WTC11 (cell line): ENCODE results near the gene RAD18. TPM values are rescaled to one million over a fixed set of nuclear protein-coding genes. Genes with fewer than 3 reads are reported as not detected.

Source experiments
- ATAC-seq: fragments of 200-7000 bp; cut with Tn5 transposase; 2 replicates; pipeline ENCODE4 v1.10.0; 2021; ENCODE audit warnings: mild to moderate bottlenecking, moderate library complexity
- CTCF ChIA-PET: fragments of 300-600 bp; sonication (Branson Sonifier 250); formaldehyde crosslinking; loops from one replicate; lab custom pipeline; 2021; ENCODE audit warnings: antibody characterized with exemption; lab: Charles Lee
- POLR2A ChIA-PET: fragments of 350-600 bp; sonication (Branson Sonifier 250); formaldehyde crosslinking; loops from one replicate; lab custom pipeline; 2021; ENCODE audit warnings: antibody characterized with exemption; lab: Charles Lee
- DNase-seq: peaks from one replicate; pipeline ENCODE4 v3.0.0; 2021; ENCODE audit warnings: low spot score
- H3K27ac Mint-ChIP-seq: 2 replicates; pipeline ENCODE4 v1.8.0; 2021; ENCODE audit warnings: mixed read lengths
- H3K27me3 Mint-ChIP-seq: 2 replicates; pipeline ENCODE4 v1.8.0; 2021; ENCODE audit warnings: low read depth, mild to moderate bottlenecking, moderate library complexity, mixed read lengths
- H3K36me3 Mint-ChIP-seq: 2 replicates; pipeline ENCODE4 v1.8.0; 2021; ENCODE audit warnings: mixed read lengths
- H3K4me1 Mint-ChIP-seq: 2 replicates; pipeline ENCODE4 v1.8.0; 2022; ENCODE audit warnings: mixed read lengths
- H3K4me3 Mint-ChIP-seq: 2 replicates; pipeline ENCODE4 v1.8.0; 2021; ENCODE audit warnings: mild to moderate bottlenecking, moderate library complexity, mixed read lengths
- H3K9me3 Mint-ChIP-seq: 2 replicates; pipeline ENCODE4 v1.8.0; 2021; ENCODE audit warnings: mixed read lengths
- ATF1 ChIP-seq: sonication (generic); formaldehyde crosslinking; IDR thresholded peaks from 2 replicates; pipeline ENCODE4 v1.8.1; 2023; ENCODE audit warnings: mild to moderate bottlenecking, moderate library complexity, missing genetic modification reagents
- CBFB ChIP-seq: sonication (generic); formaldehyde crosslinking; IDR thresholded peaks from 2 replicates; pipeline ENCODE4 v1.8.1; 2022; ENCODE audit warnings: mild to moderate bottlenecking, low read depth, missing genetic modification reagents
- ETV6 ChIP-seq: sonication (generic); formaldehyde crosslinking; IDR thresholded peaks from 2 replicates; pipeline ENCODE4 v1.8.1; 2022; ENCODE audit warnings: mild to moderate bottlenecking, missing genetic modification reagents
- IRF2 ChIP-seq: sonication (generic); formaldehyde crosslinking; IDR thresholded peaks from 2 replicates; pipeline ENCODE4 v1.8.0; 2022; ENCODE audit warnings: low read depth, missing genetic modification reagents, borderline replicate concordance
- JUN ChIP-seq: sonication (generic); formaldehyde crosslinking; IDR thresholded peaks from 2 replicates; pipeline ENCODE4 v1.8.0; 2023; ENCODE audit warnings: mild to moderate bottlenecking, missing genetic modification reagents
- MYBL2 ChIP-seq: sonication (generic); formaldehyde crosslinking; IDR thresholded peaks from 2 replicates; pipeline ENCODE4 v1.8.1; 2023; ENCODE audit warnings: mild to moderate bottlenecking, moderate library complexity, missing genetic modification reagents
- NFE2L1 ChIP-seq: sonication (generic); formaldehyde crosslinking; IDR thresholded peaks from 2 replicates; pipeline ENCODE4 v1.8.1; 2023; ENCODE audit warnings: missing genetic modification reagents
- SMAD4 ChIP-seq: sonication (generic); formaldehyde crosslinking; IDR thresholded peaks from 2 replicates; pipeline ENCODE4 v1.8.0; 2022; ENCODE audit warnings: mild to moderate bottlenecking, missing genetic modification reagents
- TCF7 ChIP-seq: sonication (generic); formaldehyde crosslinking; IDR thresholded peaks from 2 replicates; pipeline ENCODE4 v1.8.0; 2022; ENCODE audit warnings: mild to moderate bottlenecking, low read depth, missing genetic modification reagents, moderate library complexity
- ZNF138 ChIP-seq: sonication (generic); formaldehyde crosslinking; conservative IDR thresholded peaks from 2 replicates; pipeline ENCODE4 v1.8.1; 2022; ENCODE audit warnings: mild to moderate bottlenecking, moderate library complexity, missing genetic modification reagents
- total RNA-seq: library from RNA; stranded (reverse); gene quantifications from 3 replicates; pipeline ENCODE4 v1.2.3, GENCODE V29; 2021
- TF ChIP-seq, protein P1 (sequence below): sonication (generic); formaldehyde crosslinking; IDR thresholded peaks from 2 replicates; pipeline ENCODE4 v1.8.1; 2022; ENCODE audit warnings: mild to moderate bottlenecking, moderate library complexity, missing genetic modification reagents
- TF ChIP-seq, protein P2 (sequence below): sonication (generic); formaldehyde crosslinking; IDR thresholded peaks from 2 replicates; pipeline ENCODE4 v1.8.1; 2022; ENCODE audit warnings: mild to moderate bottlenecking, missing genetic modification reagents, moderate library complexity, borderline replicate concordance
- TF ChIP-seq, protein P3 (sequence below): sonication (generic); formaldehyde crosslinking; conservative IDR thresholded peaks from 2 replicates; pipeline ENCODE4 v1.8.1; 2022; ENCODE audit warnings: mild to moderate bottlenecking, missing genetic modification reagents
- TF ChIP-seq, protein P4 (sequence below): sonication (generic); formaldehyde crosslinking; IDR thresholded peaks from 2 replicates; pipeline ENCODE4 v1.8.1; 2023; ENCODE audit warnings: mild to moderate bottlenecking, missing genetic modification reagents, moderate library complexity
- TF ChIP-seq, protein P5 (sequence below): sonication (generic); formaldehyde crosslinking; IDR thresholded peaks from 2 replicates; pipeline ENCODE4 v1.8.1; 2023; ENCODE audit warnings: mild to moderate bottlenecking, missing genetic modification reagents
- TF ChIP-seq, protein P6 (sequence below): fragments of 250-450 bp; sonication (Bioruptor Pico); IDR thresholded peaks from 2 replicates; pipeline ENCODE4 v1.9.0; 2021; ENCODE audit warnings: moderate library complexity, mild to moderate bottlenecking, inconsistent platforms, borderline replicate concordance
- TF ChIP-seq, protein P7 (sequence below): fragments of 250-450 bp; sonication (Bioruptor Pico); conservative IDR thresholded peaks from 2 replicates; pipeline ENCODE4 v1.9.0; 2021; ENCODE audit warnings: mild to moderate bottlenecking

Gene RAD18
- total RNA-seq, 1 experiment from 2014 or later, result 24.4 TPM

DNA sequence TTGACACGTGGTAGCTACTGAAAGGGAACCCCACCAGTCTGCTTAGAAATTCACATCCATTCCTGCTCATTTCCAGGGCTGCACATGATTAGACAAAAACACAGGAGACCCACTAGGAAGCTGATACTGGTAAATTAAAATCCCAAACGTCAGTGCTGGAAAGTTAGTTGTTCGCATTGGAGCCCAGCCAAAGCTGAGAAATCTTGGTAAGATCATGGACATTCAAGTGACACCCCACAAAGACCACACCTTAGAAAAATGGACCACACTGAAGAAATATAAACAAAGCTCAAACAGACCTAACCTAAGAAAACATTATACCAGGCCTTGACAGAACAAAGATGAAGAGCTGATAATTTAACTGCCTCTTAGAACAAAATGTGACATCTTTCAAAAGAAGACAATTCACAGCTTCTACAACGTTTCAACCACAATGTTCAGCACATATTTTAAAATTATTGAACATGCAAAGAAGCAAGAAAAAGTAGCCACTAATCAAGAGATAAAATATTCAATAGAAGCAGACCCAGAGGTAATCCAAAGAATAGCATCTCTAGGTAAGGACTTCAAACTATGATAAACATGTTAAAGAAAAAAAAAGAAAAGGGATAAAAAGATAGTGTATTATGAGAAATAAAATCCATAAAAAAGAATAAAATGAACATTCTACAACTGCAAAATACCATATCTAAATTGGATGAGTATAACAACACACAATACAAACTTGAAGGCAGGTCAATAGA is 20.4 kb downstream of the RAD18 start:
- TF ChIP-seq MYBL2 (CRISPR knock-in tag) (no peak), ETV6 (CRISPR knock-in tag) (no peak), ZNF138 (CRISPR knock-in tag) (no peak), ATF1 (CRISPR knock-in tag) (no peak), SMAD4 (no peak), IRF2 (CRISPR knock-in tag) (no peak), NFE2L1 (CRISPR knock-in tag) (no peak), JUN (CRISPR knock-in tag) (no peak), CBFB (CRISPR knock-in tag) (no peak)
- TF ChIP-seq, protein P1, sequence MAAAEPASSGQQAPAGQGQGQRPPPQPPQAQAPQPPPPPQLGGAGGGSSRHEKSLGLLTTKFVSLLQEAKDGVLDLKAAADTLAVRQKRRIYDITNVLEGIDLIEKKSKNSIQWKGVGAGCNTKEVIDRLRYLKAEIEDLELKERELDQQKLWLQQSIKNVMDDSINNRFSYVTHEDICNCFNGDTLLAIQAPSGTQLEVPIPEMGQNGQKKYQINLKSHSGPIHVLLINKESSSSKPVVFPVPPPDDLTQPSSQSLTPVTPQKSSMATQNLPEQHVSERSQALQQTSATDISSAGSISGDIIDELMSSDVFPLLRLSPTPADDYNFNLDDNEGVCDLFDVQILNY (CRISPR knock-in tag), result no peak
- TF ChIP-seq, protein P2, sequence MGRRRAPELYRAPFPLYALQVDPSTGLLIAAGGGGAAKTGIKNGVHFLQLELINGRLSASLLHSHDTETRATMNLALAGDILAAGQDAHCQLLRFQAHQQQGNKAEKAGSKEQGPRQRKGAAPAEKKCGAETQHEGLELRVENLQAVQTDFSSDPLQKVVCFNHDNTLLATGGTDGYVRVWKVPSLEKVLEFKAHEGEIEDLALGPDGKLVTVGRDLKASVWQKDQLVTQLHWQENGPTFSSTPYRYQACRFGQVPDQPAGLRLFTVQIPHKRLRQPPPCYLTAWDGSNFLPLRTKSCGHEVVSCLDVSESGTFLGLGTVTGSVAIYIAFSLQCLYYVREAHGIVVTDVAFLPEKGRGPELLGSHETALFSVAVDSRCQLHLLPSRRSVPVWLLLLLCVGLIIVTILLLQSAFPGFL (CRISPR knock-in tag), result no peak
- TF ChIP-seq, protein P3, sequence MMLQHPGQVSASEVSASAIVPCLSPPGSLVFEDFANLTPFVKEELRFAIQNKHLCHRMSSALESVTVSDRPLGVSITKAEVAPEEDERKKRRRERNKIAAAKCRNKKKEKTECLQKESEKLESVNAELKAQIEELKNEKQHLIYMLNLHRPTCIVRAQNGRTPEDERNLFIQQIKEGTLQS, result no peak
- TF ChIP-seq, protein P4, sequence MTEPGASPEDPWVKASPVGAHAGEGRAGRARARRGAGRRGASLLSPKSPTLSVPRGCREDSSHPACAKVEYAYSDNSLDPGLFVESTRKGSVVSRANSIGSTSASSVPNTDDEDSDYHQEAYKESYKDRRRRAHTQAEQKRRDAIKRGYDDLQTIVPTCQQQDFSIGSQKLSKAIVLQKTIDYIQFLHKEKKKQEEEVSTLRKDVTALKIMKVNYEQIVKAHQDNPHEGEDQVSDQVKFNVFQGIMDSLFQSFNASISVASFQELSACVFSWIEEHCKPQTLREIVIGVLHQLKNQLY (CRISPR knock-in tag), result no peak
- TF ChIP-seq, protein P5, sequence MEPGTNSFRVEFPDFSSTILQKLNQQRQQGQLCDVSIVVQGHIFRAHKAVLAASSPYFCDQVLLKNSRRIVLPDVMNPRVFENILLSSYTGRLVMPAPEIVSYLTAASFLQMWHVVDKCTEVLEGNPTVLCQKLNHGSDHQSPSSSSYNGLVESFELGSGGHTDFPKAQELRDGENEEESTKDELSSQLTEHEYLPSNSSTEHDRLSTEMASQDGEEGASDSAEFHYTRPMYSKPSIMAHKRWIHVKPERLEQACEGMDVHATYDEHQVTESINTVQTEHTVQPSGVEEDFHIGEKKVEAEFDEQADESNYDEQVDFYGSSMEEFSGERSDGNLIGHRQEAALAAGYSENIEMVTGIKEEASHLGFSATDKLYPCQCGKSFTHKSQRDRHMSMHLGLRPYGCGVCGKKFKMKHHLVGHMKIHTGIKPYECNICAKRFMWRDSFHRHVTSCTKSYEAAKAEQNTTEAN (CRISPR knock-in tag), result no peak
- TF ChIP-seq, protein P6, sequence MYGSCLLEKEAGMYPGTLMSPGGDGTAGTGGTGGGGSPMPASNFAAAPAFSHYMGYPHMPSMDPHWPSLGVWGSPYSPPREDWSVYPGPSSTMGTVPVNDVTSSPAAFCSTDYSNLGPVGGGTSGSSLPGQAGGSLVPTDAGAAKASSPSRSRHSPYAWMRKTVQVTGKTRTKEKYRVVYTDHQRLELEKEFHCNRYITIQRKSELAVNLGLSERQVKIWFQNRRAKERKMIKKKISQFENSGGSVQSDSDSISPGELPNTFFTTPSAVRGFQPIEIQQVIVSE (CRISPR knock-in tag), result no peak
- no peak overlapping the region for H3K27ac Mint-ChIP-seq
- ChIA-PET POLR2A (no interaction called here), CTCF (no interaction called here)
- H3K9me3 Mint-ChIP-seq, result peaks cover 19% of the 10 kb centered on the region
- H3K4me1 Mint-ChIP-seq, result no peaks in the 10 kb centered on the region
- H3K36me3 Mint-ChIP-seq, result peaks cover 63% of the 10 kb centered on the region
- ATAC-seq (no peak), DNase-seq (no peak)
- no peak overlapping the region for H3K4me3 Mint-ChIP-seq
- H3K27me3 Mint-ChIP-seq, result no peaks in the 10 kb centered on the region

DNA sequence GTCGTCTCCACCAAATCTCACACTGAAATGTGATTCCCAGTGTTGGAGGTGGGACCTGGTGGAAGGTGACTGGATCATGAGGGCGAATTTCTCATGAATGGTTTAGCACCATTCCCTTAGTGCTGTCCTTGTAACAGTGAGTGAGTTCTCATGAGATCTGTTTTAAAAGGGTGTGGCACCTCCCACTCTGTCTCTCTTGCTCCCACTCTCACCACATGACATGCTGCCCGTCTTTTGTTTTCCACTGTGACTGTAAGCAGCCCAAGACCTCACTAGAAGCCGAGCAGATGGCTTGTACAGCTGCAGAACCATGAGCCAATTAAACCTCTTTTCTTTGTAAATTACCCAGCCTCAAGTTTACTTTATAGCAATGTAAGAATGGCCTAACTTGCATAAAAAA is 21.2 kb downstream of the RAD18 start:
- H3K4me3 Mint-ChIP-seq, result no peak overlapping the region
- DNase-seq (no peak), ATAC-seq (no peak)
- H3K27me3 Mint-ChIP-seq, result no peaks in the 10 kb centered on the region
- no peak overlapping the region for H3K27ac Mint-ChIP-seq
- TF ChIP-seq, protein P7, sequence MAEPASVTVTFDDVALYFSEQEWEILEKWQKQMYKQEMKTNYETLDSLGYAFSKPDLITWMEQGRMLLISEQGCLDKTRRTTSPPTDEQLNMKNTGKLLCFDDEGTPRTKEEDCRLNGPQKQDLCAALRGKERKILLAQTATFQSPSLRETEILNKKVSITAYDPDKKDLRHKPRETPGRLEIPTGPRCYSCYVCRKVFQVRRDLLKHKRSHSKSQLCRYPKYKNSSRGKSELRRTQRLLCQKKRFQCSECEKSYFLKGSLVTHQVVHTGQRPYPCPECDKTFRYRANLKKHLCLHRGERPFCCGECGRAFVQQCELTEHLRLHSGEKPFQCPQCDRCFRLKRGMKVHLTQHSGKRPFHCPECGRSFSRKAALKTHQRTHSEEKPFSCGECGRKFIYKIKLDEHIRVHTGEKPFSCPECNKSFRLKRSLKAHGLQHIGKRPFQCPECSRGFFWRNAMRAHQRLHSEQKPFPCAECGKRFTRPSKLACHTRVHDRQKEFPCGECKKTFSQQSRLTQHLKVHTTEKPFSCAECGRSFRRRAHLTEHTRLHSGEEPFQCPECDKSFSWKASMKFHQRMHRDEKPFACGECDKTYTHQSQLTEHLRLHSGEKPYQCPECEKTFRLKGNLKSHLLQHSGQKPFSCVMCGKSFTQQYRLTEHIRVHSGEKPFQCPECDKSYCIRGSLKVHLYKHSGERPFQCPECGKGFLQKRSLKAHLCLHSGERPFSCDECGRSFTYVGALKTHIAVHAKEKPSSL (CRISPR knock-in tag), result no peak
- TF ChIP-seq TCF7, result no peak
- ChIA-PET CTCF (no interaction called here), POLR2A (no interaction called here)
- H3K4me1 Mint-ChIP-seq, result no peaks in the 10 kb centered on the region
- H3K36me3 Mint-ChIP-seq, result peaks cover 59% of the 10 kb centered on the region
- H3K9me3 Mint-ChIP-seq, result peaks cover 19% of the 10 kb centered on the region
